Smooth muscle cell (in vitro differentiated cells): ENCODE results near the gene NTRK1. TPM values are rescaled to one million over a fixed set of nuclear protein-coding genes. Genes with fewer than 3 reads are reported as not detected.

ENCODE experiments used
- DNase-seq: peaks from one replicate; lab custom pipeline; 2025; ENCODE audit not compliant: unreplicated experiment; lab: John Stamatoyannopoulos, UW
- H2AFZ ChIP-seq: fragments of 200-600 bp; sonication (generic); 2 replicates; pipeline ENCODE4 v1.6.0; 2016; ENCODE audit warnings: antibody characterized with exemption, low read depth, mild to moderate bottlenecking
- H3F3A ChIP-seq: fragments of 200-600 bp; sonication (generic); 2 replicates; pipeline ENCODE4 v1.6.0; 2017; ENCODE audit warnings: antibody characterized with exemption, low read depth
- H3K27ac ChIP-seq: fragments of 200-600 bp; sonication (generic); 2 replicates; pipeline ENCODE4 v1.5.1; 2016; ENCODE audit warnings: low read depth, mild to moderate bottlenecking
- H3K27me3 ChIP-seq: fragments of 200-600 bp; sonication (generic); 2 replicates; pipeline ENCODE4 v1.6.1; 2016; ENCODE audit warnings: low read depth, mild to moderate bottlenecking
- H3K36me3 ChIP-seq: fragments of 200-600 bp; sonication (generic); 2 replicates; pipeline ENCODE4 v1.5.1; 2016; ENCODE audit warnings: low read depth
- H3K4me1 ChIP-seq: fragments of 200-600 bp; sonication (generic); 2 replicates; pipeline ENCODE4 v1.5.1; 2016; ENCODE audit warnings: low read depth
- H3K4me2 ChIP-seq: fragments of 200-600 bp; sonication (generic); 2 replicates; pipeline ENCODE4 v1.6.0; 2016; ENCODE audit warnings: mild to moderate bottlenecking
- H3K4me3 ChIP-seq: fragments of 200-600 bp; sonication (generic); 2 replicates; pipeline ENCODE4 v1.5.1; 2016; ENCODE audit warnings: mild to moderate bottlenecking
- H3K79me2 ChIP-seq: fragments of 200-600 bp; sonication (generic); 2 replicates; pipeline ENCODE4 v1.6.0; 2016; ENCODE audit warnings: low read depth, mild to moderate bottlenecking
- H3K9ac ChIP-seq: fragments of 200-600 bp; sonication (generic); 2 replicates; pipeline ENCODE4 v1.6.0; 2016; ENCODE audit warnings: low read depth
- H3K9me3 ChIP-seq: fragments of 200-600 bp; sonication (generic); replicated peaks from 2 replicates; pipeline ENCODE4 v1.5.1; 2016; ENCODE audit warnings: low read depth
- H4K20me1 ChIP-seq: fragments of 200-600 bp; sonication (generic); 2 replicates; pipeline ENCODE4 v1.6.0; 2016; ENCODE audit warnings: low read depth
- CTCF ChIP-seq: fragments of 200-600 bp; sonication (generic); IDR thresholded peaks from 2 replicates; pipeline ENCODE4 v1.5.1; 2017; ENCODE audit warnings: borderline replicate concordance, mild to moderate bottlenecking, antibody characterized with exemption; ENCODE audit not compliant: insufficient read depth, poor library complexity, severe bottlenecking
- WGBS: methylation state at CpG from one replicate; pipeline ENCODE4 v1.1.7; 2016; ENCODE audit warnings: low lambda C conversion rate; 5-methylcytosine and 5-hydroxymethylcytosine counted together
- polyA plus RNA-seq: library from polyadenylated mRNA; unstranded; fragments of >200 nt; fragmentation: Nextera tagmentation; extraction: Ambion mirVana; gene quantifications from 2 replicates; pipeline ENCODE4 v1.2.1, GENCODE V29; 2016
- total RNA-seq: library from RNA; depleted of rRNA; stranded (reverse); fragments of >200 nt; gene quantifications from 2 replicates; pipeline ENCODE4 v1.2.3, GENCODE V29; 2014

The NTRK1 gene
- total and polyA plus RNA-seq, 2 experiments from 2014 or later, result 0.85 to 3.6 TPM

DNA sequence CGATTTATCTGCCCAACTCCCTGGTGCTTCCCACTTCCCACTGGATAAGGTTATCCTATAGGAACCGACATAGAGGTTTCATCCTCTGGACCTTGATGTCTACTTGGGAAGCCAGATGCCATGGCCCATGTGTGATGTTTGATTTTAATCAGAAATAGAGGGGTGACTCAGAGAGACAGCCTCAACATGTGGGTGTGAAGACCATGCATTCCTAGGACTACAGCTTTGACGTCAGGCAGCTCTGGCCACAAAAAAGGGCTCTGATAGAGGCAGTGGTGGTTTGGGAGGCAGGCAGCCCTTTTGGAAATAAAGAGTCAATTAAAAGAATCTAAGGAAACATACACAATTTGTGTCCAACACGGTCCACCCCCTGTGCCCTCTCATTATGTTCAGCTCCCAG lies 38.9 kb upstream of the NTRK1 start:
- H3K36me3 ChIP-seq, result no peaks in the 10 kb centered on the region
- H3K27ac ChIP-seq, result peak overlapping the region; percentile 90
- peak overlapping the region; percentile 57 for H3K9ac ChIP-seq
- H3K4me2 ChIP-seq, result peak overlapping the region; percentile 59
- no peaks in the 10 kb centered on the region for H3K9me3 ChIP-seq
- H3K4me3 ChIP-seq, result no peak overlapping the region
- H3K4me1 ChIP-seq, result no peaks in the 10 kb centered on the region
- TF ChIP-seq CTCF, result no peak
- WGBS, result 17% methylated on average over 4 of the region's 4 CpGs
- H3K27me3 ChIP-seq, result no peaks in the 10 kb centered on the region
- no peaks in the 10 kb centered on the region for H4K20me1 ChIP-seq
- no peak for DNase-seq
- H2AFZ ChIP-seq, result no peak overlapping the region
- H3F3A ChIP-seq, result peaks cover 21% of the 10 kb centered on the region
- no peaks in the 10 kb centered on the region for H3K79me2 ChIP-seq

DNA sequence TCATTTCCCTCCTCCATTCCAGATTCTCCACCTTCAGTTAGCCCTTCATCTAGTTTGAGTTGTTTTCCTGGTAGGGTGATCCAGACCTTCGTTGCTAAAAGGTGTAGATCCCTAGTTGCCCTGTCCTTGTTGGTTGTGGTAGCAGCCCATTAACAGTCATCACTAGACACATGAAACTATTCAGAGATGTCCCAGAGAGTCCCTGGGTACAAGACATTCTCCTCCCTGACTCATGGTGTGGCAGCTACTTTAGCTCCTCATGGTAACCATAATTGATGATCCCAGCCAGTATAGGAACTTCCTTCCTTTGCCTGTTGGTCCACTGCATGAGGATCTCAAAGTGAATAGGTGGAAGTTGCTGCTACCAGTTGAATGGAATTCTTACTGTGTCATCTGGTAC lies 38.0 kb upstream of the NTRK1 start:
- Histone ChIP-seq H3K27ac (peak overlapping the region; percentile 90), H3F3A (peaks cover 21% of the 10 kb centered on the region), H3K4me1 (no peaks in the 10 kb centered on the region), H2AFZ (no peak overlapping the region), H3K9ac (no peak overlapping the region), H3K4me2 (peak overlapping the region; percentile 59), H4K20me1 (no peaks in the 10 kb centered on the region), H3K79me2 (no peaks in the 10 kb centered on the region), H3K27me3 (no peaks in the 10 kb centered on the region), H3K36me3 (no peaks in the 10 kb centered on the region), H3K4me3 (no peak overlapping the region), H3K9me3 (no peaks in the 10 kb centered on the region)
- DNase-seq, result no peak
- no peak for TF ChIP-seq CTCF
- WGBS, result 89% methylated on average over 1 of the region's 1 CpG

GRCh38 chr1:156823210-156823790 lies 37.4 kb upstream of the NTRK1 start:
- Histone ChIP-seq H3K9me3 (no peaks in the 10 kb centered on the region), H3F3A (peaks cover 15% of the 10 kb centered on the region), H3K4me3 (no peak overlapping the region), H4K20me1 (no peaks in the 10 kb centered on the region), H3K27ac (no peak overlapping the region), H3K36me3 (no peaks in the 10 kb centered on the region), H3K79me2 (no peaks in the 10 kb centered on the region), H3K27me3 (no peaks in the 10 kb centered on the region), H3K4me1 (no peaks in the 10 kb centered on the region), H2AFZ (no peak overlapping the region), H3K4me2 (peak overlapping the region; percentile 59), H3K9ac (no peak overlapping the region)
- 85% methylated on average over 5 of the region's 5 CpGs for WGBS
- no peak for DNase-seq
- TF ChIP-seq CTCF, result no peak

DNA sequence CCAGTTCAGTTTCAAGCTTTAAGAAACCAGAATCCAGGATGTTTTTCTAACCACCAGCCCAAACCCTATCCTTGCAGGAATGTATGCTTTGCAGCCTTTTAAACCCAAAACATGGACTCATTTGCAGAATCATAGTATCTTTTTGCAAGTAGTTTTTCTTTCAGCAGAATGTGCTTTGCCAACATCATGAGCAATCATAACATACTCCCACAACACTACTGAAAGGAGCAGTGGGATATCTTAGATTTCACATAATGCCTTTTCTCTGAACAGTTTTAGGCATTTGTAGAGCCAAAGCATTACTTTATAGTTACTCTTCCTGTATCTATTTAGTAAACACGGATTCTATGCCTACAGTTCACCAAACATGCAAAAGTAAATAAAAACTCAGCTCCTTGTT lies 34.0 kb upstream of the NTRK1 start:
- Histone ChIP-seq H3K9ac (no peak overlapping the region), H3K27me3 (peaks cover 2% of the 10 kb centered on the region), H3K79me2 (no peaks in the 10 kb centered on the region), H3K4me1 (no peaks in the 10 kb centered on the region), H3K27ac (no peak overlapping the region), H4K20me1 (no peaks in the 10 kb centered on the region), H3K4me3 (no peak overlapping the region), H3K9me3 (no peaks in the 10 kb centered on the region), H3K36me3 (no peaks in the 10 kb centered on the region), H2AFZ (no peak overlapping the region), H3F3A (peaks cover 3% of the 10 kb centered on the region), H3K4me2 (no peak overlapping the region)
- 36% methylated on average over 1 of the region's 1 CpG for WGBS
- no peak for TF ChIP-seq CTCF
- no peak for DNase-seq
